DLD1 (cell line): Measurements from ENCODE around the gene ETV3L.
"Not testable (repeated sequence)": the region's sequence is repeated elsewhere in the genome, so short reads cannot be mapped to it uniquely, and the experiment has no call there.

Experiments
- in situ Hi-C: cut with HindIII; loops from 2 replicates; pipeline ENCODE4 v1.10.0; 2017; ENCODE audit warnings: low sequenced_read_pairs

The ETV3L gene

DNA sequence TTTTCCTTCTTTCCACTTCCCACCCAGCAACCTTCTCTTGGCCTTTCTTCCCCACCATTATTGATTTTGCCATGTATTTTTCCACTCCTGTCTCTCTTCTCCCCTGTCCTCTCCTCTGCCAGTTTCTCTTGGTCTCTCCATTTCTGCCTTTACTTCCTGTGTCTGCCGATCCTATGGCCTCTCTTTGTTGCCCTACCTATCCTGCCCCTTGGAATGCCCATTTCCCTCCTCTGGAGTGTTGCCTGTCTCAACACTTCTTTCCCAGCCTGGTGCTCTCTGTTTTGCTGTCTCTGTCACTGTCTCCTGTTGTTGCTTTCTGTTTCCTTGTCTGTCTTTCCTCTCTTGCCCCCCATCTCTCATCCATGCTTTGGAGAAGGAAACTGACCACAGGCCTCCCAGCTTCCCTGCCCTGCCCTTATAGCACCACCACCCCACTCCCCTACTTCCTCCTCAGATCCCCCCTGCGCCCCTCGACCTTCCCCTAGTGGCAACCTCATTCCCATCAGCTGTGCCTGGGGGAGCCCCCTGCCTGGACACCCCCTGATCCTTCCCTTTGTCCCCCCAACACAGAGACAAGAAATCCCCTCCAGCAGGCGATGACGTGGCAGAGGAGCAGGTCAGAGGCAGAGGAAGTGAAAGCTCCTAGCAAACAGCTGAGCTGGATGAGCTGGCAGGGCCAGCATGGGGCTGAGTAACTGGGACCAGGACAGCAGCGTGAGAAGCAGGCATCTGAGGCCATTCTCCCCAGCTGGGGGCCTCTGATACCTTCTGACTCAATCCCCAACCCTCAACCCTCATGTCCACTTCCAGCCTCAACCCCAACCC lies 6.6 kb upstream of the ETV3L start:
- in situ Hi-C loops: no loop called here

DNA sequence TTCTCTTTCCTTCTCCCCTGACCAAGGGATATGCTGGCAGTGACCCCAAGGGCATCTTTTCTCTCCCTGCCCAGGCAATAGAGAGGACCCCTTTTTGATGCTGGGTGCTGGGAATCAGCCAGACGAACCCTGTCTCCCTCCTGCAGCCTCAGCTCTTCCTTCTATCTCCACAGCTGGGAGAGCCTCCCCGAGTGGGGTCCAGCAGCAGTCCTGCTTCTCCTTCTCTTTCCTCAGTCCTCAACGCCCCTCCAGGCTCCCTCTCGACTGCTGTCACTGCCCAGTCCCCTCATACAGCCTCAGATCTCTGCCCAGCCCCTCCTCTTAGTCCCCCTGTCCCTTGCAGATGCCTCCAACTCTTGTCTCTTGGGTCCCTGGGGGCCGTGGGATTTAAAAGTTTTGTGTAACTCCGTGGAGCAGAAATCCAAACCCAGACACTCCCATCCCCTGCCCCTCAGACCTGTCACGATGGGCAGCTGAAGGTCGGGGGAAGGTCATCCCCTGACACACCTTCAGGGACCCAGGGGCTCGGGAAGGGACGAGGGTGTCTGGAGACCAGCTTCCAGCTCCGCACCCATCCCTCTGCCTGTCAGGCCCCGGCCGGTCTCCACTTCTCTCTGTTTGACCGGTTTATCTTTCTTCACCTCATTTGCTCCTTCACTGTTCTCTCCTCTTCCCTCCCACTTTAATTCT lies 5.8 kb upstream of the ETV3L start:
- in situ Hi-C loops: no loop called here

DNA sequence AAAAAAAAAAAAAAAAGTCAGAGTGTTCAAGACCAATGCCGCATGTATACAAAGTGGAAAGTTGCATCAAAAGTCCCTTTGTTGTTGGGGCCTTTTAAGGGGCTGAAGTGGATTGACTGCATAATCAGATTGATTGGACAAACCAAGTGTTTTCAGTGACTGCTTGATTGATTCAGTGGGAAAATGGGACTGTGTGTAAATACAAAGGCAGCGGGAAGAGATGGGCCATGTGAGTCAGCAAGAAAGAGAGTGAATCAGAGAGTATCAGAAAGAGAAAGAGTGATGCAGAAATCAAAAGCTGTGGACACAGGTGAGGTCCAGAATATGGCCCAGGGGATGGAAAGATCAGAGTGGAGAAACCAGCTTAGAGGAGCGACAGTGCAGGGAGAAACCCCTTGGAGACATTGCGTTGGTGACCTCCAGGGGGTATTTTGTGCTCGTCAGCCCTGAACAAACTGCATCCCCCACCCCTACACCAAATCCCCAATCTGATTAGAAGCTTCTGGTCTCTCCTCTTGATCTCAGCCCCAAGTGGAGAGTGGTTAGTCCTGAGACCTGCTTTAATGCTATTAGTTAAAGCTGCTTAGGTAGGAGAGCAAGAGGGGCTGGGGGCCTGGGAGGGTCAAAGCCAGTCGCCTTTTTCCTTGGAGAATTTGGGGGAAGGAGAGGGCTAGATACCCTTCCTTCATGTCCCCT lies 5.1 kb upstream of the ETV3L start:
- in situ Hi-C loops: no loop called here

DNA sequence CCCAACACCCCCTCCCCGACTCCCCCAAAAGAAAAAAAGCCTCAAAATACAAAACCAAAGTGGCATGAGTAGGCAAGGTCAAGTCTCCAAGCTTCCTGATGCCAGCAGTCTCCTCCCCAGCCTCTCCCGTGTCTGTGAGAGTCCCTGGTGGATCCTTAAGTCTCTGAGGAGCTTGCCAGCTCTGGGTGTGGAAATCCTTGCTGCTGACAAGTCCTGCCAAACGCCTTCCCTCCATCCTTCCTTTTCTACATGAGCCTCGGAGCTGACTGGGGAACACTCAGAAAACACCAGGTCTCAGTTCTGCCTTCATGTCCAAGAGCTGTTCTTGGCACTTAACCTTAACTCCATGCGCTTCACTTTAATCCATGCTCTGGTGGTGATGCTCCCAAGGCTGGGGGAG lies 3.7 kb upstream of the ETV3L start:
- in situ Hi-C loops: no loop called here

DNA sequence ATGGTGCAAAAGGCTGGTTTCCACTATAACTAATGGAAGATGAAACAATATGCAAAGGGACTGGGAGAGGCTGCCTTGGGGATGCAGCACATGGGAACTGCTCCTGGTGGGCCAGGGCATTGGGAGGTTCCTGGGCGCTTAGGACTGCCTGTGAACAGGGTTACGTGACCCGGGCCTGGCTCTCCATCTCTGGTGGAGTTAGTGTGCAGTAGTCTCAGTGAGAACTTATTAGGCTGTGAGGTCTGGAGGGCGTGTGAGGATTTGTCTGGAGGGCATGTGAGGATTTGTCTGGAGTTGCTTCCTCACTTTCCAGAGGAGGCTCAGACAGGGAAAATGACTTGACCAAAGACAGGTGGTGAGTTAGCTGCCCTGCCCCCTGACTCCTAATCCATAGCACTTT lies 1.5 kb upstream of the ETV3L start:
- in situ Hi-C loops: no loop called here

DNA sequence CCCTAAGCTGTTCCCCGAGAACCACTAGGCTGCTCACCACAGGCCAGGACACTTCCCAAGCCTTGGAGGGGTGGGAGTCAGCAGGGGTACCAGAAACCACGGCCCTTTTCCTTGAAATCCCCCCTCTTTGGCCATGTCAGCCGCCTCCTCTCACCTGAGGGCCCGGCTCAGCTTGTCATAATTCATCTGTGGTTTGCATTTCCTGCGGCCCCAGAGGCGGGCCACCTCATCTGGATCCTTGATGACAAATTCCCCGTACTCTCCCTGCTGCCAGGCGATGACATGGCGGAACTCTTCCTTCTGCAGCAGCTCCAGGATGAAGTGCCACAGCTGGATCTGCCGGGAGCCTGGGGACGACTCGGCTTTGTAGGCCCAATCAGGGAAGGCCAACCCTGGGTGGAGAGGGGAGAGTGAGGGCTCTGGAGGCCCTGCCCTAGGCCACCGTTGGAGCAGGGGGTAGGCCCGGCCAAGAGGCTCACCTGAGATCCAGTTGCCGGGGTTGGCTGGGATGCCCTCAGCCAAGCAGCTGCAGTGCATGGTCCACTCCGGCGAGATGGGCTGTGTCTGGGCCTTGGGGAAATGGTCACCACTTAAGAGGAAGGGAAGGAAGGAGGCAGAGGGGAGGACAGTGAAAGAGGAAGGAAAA lies 498 bp downstream of the ETV3L start:
- in situ Hi-C loops: not testable (repeated sequence)

DNA sequence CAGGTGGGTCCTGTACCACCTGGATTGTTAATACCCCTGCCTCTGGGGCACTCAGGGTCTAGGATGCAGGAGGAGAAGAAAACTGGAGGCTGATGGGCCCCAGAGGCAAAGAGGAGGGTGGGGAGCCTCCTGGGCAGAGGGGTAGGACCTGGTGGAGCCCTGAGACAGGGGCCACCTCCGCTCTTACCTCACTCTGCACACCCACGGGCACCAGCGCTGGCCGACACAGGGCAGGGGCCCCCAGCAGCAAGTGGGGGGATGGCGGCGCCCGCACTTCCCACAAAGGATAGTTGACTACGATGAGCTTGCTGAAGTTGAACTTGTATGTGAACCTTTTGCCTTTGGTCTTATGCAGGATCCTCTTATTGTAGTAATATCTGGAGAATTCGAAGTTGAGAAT lies 1.1 kb downstream of the ETV3L start:
- in situ Hi-C loops: no loop called here

DNA sequence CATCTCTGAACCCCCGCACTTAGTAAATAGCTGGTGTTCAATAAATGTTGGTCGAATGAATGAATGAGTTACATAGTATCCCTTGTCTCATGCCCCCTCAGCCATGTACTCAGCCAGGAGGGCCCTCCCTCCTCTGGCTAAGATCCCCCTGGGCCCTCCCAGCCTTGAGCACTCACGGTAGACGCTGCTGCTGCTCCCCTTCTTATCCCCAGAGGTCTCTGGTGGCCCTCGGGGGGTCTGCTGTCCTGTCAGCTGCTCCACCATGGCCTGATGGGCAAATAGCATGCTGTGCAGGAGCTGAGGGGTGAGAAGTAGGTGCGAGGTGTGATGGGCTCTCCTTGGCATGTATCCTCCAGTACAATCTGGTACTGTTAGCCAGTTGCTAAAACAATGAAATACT lies 1.9 kb downstream of the ETV3L start:
- in situ Hi-C loops: no loop called here

DNA sequence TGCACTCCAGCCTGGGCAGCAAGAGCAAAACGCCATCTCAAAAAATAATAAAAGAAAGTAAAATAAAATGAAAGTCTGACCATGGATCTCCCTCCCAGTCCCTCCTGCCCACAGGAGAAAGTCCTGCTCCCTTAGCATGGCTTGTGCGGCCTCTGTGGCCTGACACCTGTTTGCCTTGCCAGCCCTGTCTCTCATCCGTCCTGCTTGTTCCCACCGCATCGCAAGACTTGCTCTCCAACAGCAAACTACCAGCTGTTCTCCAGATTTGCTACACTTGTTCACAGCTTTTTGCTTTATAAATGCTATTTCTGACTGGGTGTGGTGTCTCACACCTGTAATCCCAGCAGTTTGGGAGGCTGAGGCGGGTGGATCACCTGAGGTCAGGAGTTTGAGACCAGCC lies 2.7 kb downstream of the ETV3L start:
- in situ Hi-C loops: no loop called here

DNA sequence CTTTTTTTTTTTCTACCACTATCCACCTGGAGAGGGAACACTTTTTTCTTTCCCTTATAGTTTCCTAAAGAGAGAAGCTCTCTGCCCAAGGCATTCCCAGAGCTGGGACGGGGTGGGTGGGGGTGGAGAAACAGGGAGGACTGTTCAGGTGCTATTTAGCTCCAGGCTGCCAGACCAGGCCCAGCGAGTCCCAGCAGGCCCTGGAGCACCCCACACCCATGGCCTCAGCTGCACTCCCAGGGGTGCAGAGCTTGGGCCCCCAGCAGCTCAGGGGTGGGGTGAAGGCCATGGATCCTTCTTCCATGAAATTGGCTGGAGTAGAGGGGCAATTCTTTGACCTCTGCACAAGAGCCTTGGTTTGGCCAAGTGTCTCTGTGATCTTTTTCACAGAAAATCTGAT lies 4.1 kb downstream of the ETV3L start:
- in situ Hi-C loops: no loop called here

DNA sequence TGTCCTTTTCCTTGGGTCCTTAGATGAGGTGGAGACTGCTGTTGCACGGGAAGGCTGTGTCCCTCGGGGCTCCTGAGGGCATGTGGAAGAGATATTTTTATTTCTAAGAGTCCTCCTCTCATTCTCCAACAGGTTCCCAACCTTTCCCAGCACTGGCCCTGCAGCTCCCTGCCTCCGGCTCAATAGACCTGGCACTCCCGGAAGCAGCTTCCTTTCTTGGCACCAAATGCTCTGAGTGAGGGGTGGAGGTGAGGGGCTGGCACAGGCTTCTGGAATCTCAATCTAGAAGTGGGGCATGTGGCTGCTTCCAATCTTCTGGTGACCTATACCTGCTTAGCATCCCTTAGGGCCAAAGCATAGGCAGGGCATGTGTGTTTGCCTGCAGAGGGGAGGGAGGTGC lies 4.5 kb downstream of the ETV3L start:
- in situ Hi-C loops: no loop called here

DNA sequence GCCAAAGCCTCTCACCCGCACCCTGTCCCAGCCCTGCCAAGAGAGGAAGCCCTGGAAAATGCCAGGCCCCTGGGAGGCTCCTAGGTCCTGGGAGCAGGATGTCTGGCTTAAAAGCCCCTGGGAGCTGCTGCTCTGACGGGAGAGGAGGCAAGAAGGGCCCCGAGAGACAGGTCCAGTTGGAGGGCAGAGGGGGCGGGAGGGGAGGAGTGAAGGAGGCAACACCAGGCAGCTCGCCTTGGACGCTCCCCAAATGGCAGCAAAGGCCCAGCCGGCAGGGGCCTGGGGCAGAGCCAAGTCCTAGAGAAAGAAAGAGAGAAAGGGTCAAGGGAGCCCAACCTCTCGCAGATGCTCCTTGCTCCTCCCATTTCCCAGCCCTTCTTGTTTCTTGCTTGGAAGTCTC lies 6.8 kb downstream of the ETV3L start:
- in situ Hi-C loops: no loop called here

DNA sequence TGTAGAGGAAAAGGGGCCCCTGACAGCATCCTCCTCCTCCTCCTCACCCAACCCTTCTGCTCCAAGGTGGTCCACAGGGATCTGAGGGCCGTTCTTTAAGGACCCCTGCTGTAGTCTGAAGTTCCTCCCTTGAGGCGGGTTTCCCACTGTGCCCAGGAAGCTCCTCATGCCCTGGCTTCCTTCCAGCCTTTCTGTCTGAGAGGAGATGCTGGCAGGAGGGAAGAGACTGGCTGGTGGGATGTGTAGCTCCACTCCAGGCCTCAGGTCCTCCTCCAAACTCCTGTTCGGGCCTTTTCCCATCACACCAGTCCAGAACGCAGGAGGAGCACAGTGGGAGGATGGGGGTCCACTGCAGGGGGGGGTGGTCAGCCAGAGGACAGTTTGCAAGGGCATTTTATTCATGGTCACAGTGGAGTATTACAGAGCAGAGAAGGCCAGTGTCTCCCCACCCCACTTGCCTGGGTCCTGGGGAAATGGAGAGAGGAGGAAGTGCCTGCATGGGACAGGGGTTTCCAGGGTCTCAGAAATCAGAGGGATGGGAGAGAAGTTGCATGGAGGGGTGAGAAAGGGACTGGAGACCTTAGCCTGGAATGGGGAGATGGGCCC lies 7.8 kb downstream of the ETV3L start:
- in situ Hi-C loops: no loop called here

DNA sequence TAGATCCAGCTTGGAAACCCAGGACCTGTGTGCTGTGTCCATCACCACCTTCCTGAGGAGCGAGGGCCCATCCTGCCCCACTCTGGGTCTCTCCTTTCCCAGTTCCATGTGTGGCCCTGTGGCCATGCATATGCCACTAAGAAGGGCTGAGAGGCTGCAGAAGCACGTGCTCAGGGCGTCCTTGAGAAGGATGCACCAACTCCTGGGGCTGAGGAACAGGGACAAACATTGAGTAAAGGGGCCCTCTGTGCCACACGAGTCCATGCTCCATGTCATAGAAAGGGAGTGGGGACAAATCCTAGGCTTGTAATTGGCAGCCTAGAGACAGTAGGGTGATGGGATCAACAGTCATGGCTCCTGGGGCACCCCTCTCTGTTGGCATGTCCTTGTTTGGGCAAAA lies 8.4 kb downstream of the ETV3L start:
- in situ Hi-C loops: no loop called here

DNA sequence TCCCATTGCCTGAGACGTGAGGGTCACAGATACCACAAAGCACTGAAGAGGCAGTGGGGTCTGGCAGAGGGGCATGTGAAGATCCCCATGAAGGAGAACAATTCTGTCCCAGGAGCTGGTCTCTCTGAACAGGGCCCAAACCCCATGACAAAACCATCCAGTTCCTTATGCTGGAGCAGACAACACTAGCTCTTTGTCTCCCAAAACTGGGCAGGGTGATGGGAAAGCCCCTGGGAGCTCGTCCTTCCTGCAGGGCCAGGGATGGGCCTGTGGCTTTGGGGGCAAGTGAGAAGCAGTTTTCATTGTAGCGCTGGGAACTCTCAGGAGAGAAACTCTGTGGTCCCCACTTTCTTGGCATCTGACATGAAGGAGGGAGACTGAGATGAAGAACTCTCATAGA lies 8.8 kb downstream of the ETV3L start:
- in situ Hi-C loops: no loop called here

DNA sequence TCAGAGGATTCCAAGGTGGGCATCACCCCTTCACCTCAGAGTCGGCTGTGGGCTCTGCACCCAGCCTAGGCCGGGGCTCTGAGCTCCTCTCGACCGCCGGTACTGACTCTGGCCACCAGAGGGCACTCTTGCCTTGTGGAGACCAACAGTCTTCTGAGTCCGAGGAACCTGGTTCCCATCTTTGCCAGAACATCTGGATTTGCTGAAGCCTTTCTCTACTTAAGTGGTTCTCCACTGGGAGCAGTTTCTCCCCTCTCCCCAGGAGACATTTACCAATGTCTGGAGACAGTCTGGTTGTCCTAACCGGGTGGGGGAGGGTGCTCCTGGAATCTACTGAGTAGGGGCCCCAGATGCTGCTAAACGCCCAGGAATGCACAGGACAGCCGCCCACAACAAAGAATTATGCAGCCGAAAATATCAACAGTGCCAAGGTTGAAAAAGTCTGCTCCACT lies 9.4 kb downstream of the ETV3L start:
- in situ Hi-C loops: no loop called here

DNA sequence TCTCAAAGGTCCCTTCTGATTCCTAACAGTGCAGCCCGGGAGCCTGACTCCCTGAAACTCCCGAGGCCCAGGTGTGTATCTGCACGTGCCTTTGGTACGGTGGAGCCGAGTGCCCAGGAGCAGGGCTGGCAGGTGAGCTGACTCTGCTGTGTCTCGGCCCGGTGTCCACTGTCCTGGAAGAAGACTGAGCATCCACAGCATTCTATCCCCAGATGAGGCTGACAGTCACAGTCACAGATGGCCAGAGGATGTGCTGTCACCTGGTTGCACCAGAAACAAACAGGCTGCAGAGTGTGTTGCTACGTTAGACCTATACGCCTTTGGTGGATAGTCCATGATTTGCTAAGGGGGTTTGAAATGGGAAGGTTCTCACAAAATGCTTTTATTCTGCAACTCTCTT lies 9.8 kb downstream of the ETV3L start:
- in situ Hi-C loops: no loop called here

DNA sequence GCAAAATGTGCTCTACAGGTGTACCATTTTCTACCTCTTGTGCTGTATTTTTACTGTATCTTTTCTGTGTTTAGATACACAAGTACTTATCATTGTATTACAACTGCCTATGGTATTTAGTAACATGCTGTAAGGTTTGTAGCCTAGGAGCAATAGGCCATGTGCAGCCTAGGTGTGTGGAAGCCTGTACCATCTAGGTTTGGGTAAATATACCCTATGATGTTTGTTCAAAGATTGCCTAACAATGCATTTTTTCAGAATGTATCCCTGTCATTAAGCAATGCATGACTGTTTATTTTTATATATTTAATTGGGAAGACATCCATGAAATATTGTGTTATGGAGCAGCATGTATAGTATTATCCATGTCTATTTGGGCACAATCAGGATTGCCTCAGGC lies 11.0 kb downstream of the ETV3L start:
- in situ Hi-C loops: no loop called here

DNA sequence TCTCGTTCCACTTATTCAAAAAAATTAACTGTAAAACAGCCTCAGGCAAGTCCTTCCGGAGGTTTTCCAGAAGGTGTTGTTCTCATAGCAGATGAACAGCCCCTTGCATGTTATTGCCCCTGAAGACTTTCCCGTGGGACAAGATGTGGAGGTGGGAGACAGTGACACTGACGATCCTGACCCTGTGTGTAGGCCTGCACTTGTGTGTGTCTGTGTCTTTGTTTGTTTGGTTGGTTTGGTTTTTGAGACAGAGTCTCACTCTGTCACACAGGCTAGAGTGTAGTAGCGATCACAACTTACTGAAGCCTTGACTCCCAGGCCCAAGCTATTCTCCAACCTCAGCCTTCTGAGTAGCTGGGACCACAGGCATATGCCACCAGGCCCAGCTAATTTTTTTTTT lies 12.6 kb downstream of the ETV3L start:
- in situ Hi-C loops: no loop called here

DNA sequence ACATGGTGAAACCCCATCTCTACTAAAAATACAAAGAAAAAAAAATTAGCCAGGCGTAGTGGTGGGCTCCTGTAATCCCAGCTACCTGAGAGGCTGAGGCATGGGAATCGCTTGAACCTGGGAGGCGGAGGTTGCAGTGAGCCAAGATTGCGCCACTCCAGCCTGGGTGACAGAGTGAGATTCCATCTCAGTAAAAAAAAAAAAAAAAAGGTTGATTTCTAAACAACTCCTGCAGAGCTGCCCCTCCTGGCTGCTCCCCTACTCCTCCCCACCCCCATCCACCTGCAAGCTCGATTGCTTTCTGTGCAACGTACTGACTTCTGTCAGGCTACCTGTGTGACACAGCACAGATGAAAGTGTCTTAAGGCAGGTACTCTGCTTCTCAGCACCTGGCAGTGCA lies 13.3 kb downstream of the ETV3L start:
- in situ Hi-C loops: no loop called here

DNA sequence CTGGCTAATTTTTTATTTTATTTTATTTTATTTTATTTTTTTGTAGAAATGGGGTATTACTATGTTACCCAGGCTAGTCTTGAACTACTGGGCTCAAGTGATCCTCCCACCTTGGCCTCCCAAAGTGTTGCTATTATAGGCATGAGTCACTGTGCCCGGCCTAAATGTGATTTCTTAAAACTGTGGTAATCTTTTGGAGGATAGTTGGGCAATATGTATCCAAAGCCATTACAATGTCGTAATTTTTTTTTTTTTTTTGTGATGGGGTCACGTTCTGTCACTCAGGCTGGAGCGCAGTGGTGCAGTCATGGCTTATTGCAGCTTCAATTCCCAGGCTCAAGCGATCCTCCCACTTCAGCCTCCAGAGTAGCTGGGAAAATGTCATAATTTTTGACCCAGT lies 14.2 kb downstream of the ETV3L start:
- in situ Hi-C loops: no loop called here
